A375 (cell line): Measurements from ENCODE around the gene AASDHPPT. TPM values are rescaled to one million over a fixed set of nuclear protein-coding genes. Genes with fewer than 3 reads are reported as not detected.

Source experiments
- total RNA-seq: library from RNA; depleted of rRNA; stranded (reverse); fragments of >200 nt; shearing (Covaris generic); gene quantifications from 2 replicates; pipeline ENCODE4 v1.2.3, GENCODE V29; 2014; rRNA removed

Gene AASDHPPT, protein sequence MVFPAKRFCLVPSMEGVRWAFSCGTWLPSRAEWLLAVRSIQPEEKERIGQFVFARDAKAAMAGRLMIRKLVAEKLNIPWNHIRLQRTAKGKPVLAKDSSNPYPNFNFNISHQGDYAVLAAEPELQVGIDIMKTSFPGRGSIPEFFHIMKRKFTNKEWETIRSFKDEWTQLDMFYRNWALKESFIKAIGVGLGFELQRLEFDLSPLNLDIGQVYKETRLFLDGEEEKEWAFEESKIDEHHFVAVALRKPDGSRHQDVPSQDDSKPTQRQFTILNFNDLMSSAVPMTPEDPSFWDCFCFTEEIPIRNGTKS
- 46.9 and 69.9 TPM in 2 replicates for total RNA-seq

DNA sequence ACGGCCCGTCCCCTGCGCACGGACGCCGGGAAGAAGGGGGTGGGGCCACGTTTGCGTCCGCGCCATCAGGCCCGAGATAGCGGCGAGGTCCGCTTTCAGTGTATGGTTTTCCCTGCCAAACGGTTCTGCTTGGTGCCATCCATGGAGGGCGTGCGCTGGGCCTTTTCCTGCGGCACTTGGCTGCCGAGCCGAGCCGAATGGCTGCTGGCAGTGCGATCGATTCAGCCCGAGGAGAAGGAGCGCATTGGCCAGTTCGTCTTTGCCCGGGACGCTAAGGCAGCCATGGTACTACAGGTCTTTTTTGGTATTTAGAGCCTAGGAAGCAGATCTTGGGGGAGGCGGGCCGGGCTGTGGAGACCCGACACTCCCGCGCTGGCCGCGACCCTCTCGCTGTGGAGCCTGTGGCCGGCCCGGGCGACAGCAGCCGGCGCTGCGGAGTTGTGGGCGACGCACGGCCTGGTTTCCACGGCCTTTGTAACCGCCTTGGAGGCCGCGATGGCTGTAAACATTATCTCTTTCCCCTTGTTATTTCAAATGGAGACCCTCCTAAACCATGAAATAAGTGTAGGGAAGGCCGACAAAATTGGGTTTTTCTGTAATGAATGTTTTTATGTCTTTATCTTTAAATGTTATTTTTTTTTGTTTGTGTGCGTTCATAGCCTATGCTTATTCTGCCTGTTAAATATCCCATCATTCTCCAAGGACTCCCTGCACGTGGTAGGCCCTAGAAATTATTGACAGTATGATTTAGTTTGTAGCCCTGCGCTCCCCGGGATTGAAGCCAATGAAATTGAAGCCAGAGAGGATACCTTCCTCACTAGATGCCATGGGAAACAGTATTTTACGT lies at the start of gene AASDHPPT:
AASDHPPT (plus strand) TSS at position 54 of the 847 bp plus-strand sequence; CDS start at position 103, 49 bp downstream.

DNA sequence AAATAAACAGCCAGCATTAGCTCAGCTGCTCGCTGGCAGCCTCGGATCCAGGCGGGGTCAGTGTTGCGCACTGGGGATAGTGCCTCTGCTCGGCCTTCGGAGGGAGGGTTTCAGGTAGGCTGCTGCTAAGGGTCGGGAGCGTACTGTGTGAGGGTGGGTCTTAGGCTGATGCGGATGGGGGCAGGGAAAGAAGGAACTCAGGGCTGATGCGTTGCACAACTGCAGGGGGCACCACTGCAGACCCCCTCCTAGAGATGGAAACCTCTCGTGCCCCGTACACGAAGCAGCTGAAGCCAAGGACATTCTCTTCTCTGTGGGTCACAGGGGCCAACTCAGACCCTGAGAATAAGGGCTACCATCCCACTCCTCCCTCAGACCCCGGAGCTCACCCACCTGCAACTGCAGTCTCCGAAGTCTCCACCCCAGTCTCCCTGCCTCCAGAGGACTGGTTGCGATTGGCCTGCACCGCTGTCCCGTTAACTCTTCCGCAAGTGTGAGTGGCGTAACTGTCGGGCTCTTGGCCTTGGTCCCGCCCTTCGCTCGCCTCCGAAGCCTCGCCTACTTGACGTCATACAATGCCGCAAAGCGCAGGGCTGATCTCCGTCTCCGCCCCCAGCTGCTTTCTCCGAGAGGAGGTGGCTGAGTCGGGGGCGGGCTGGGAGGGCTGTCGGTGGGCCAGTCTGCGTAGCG lies 398 bp upstream of the AASDHPPT start, which contains the start of gene KBTBD3:
KBTBD3 (minus strand) TSS at position 429 of the 690 bp plus-strand sequence. CDS start 18,250 bp downstream, outside the sequence.

Other genes starting within 250 kb of the AASDHPPT start
- gene MSANTD4, start 55.4 kb upstream of the AASDHPPT start, total RNA-seq: 20.5 and 28.4 TPM in 2 replicates
- gene KBTBD3, start 315 bp upstream of the AASDHPPT start, total RNA-seq: 2.3 and 2.4 TPM in 2 replicates